Progenitor cell of endocrine pancreas (in vitro differentiated cells): ENCODE results near the gene FTO. TPM values are rescaled to one million over a fixed set of nuclear protein-coding genes. Genes with fewer than 3 reads are reported as not detected.

ENCODE experiments used
- DNase-seq: peaks from one replicate; pipeline ENCODE4 v3.0.0; 2021; ENCODE audit warnings: low spot score; ENCODE audit not compliant: unreplicated experiment
- H3K27ac Mint-ChIP-seq: 2 replicates; pipeline ENCODE4 v1.8.0; 2021; ENCODE audit warnings: mild to moderate bottlenecking, moderate library complexity, mixed read lengths
- H3K27me3 Mint-ChIP-seq: 2 replicates; pipeline ENCODE4 v1.8.0; 2021; ENCODE audit warnings: mixed read lengths
- H3K36me3 Mint-ChIP-seq: 2 replicates; pipeline ENCODE4 v1.8.0; 2022; ENCODE audit warnings: mixed read lengths; ENCODE audit not compliant: insufficient read depth
- H3K4me1 Mint-ChIP-seq: 2 replicates; pipeline ENCODE4 v1.8.0; 2021; ENCODE audit warnings: low read depth, mixed read lengths
- H3K4me3 Mint-ChIP-seq: 2 replicates; pipeline ENCODE4 v1.8.0; 2021; ENCODE audit warnings: low read depth, mild to moderate bottlenecking, moderate library complexity, mixed read lengths
- H3K9me3 Mint-ChIP-seq: 2 replicates; pipeline ENCODE4 v1.8.0; 2021; ENCODE audit warnings: low read depth, mixed read lengths
- CTCF ChIP-seq: fragments of 200-600 bp; sonication (generic); IDR thresholded peaks from one replicate; pipeline ENCODE4 v1.5.0; 2021; ENCODE audit warnings: antibody characterized with exemption, mild to moderate bottlenecking; ENCODE audit not compliant: unreplicated experiment
- total RNA-seq: library from RNA; stranded (reverse); gene quantifications from 2 replicates; pipeline ENCODE4 v1.2.1, GENCODE V29; 2021

FTO gene
- total RNA-seq, 1 donor from 2014 or later, result 78.7 TPM

- no peaks in the 10 kb centered on the region for H3K36me3 Mint-ChIP-seq
- no peaks in the 10 kb centered on the region for H3K9me3 Mint-ChIP-seq
- no peak for DNase-seq
- H3K27me3 Mint-ChIP-seq, result peaks cover 19% of the 10 kb centered on the region
- TF ChIP-seq CTCF, result no peak
- no peak overlapping the region for H3K4me3 Mint-ChIP-seq
- no peak overlapping the region for H3K27ac Mint-ChIP-seq
- peaks cover 10% of the 10 kb centered on the region for H3K4me1 Mint-ChIP-seq
These were observed 436.8 kb downstream of the FTO start for GRCh38 chr16:54140788-54141136.

- no peak for TF ChIP-seq CTCF
- H3K9me3 Mint-ChIP-seq, result no peaks in the 10 kb centered on the region
These were observed 438.8 kb downstream of the FTO start for GRCh38 chr16:54142787-54143186.

GRCh38 chr16:54143410-54143809 is 439.5 kb downstream of the FTO start:
- H3K4me1 Mint-ChIP-seq, result peaks cover 10% of the 10 kb centered on the region
- H3K27me3 Mint-ChIP-seq, result peaks cover 19% of the 10 kb centered on the region

More at GRCh38 chr16:54142787-54143186, 438.8 kb downstream of the FTO start:
- H3K4me3 Mint-ChIP-seq, result no peak overlapping the region
- no peak for DNase-seq
- no peaks in the 10 kb centered on the region for H3K36me3 Mint-ChIP-seq
- H3K27ac Mint-ChIP-seq, result no peak overlapping the region
- H3K27me3 Mint-ChIP-seq, result peaks cover 19% of the 10 kb centered on the region
- H3K4me1 Mint-ChIP-seq, result peaks cover 10% of the 10 kb centered on the region

GRCh38 chr16:54143934-54144571 is 440.1 kb downstream of the FTO start:
- TF ChIP-seq CTCF, result no peak
- no peak overlapping the region for H3K4me3 Mint-ChIP-seq
- H3K36me3 Mint-ChIP-seq, result no peaks in the 10 kb centered on the region
- H3K27me3 Mint-ChIP-seq, result peaks cover 19% of the 10 kb centered on the region
- no peak overlapping the region for H3K27ac Mint-ChIP-seq
- H3K4me1 Mint-ChIP-seq, result peaks cover 10% of the 10 kb centered on the region
- peaks cover 2% of the 10 kb centered on the region for H3K9me3 Mint-ChIP-seq
- DNase-seq, result no peak

More at GRCh38 chr16:54143410-54143809, 439.5 kb downstream of the FTO start:
- Mint-ChIP-seq H3K4me3 (no peak overlapping the region), H3K9me3 (peaks cover 2% of the 10 kb centered on the region), H3K27ac (no peak overlapping the region), H3K36me3 (no peaks in the 10 kb centered on the region)
- no peak for TF ChIP-seq CTCF
- DNase-seq, result no peak

- Mint-ChIP-seq H3K4me1 (peaks cover 10% of the 10 kb centered on the region), H3K9me3 (peaks cover 2% of the 10 kb centered on the region), H3K36me3 (no peaks in the 10 kb centered on the region), H3K27ac (no peak overlapping the region), H3K4me3 (no peak overlapping the region), H3K27me3 (peaks cover 19% of the 10 kb centered on the region)
- no peak for TF ChIP-seq CTCF
- no peak for DNase-seq
These were observed 440.6 kb downstream of the FTO start for GRCh38 chr16:54144572-54144947.
